Gastroesophageal sphincter (tissue), 3 donors: Measurements from ENCODE around the gene NSFL1C.

Experiments
- CTCF ChIP-seq, 4 experiments: fragments of 200-600 bp in 2 of 4; fragments of 450-650 bp in 2 of 4; sonication (generic) in 1 of 4; IDR thresholded peaks; one replicate each; pipeline ENCODE4 v1.5.1; 2017 to 2019; ENCODE audit warnings: antibody characterized with exemption in 4 of 4, mild to moderate bottlenecking in 2 of 4, moderate library complexity in 2 of 4
- EP300 ChIP-seq: sonication (generic); formaldehyde crosslinking; IDR thresholded peaks from one replicate; pipeline ENCODE4 v1.6.1; 2017; ENCODE audit warnings: antibody characterized with exemption, mild to moderate bottlenecking
- POLR2A ChIP-seq, 2 donors: fragments of 450-650 bp; IDR thresholded peaks; one replicate each; pipeline ENCODE4 v1.6.1; 2017; ENCODE audit warnings: antibody characterized with exemption in 2 of 2, mild to moderate bottlenecking in 2 of 2, moderate library complexity in 1 of 2
- POLR2AphosphoS5 ChIP-seq: sonication (generic); formaldehyde crosslinking; IDR thresholded peaks from one replicate; pipeline ENCODE4 v1.6.1; 2017; ENCODE audit warnings: antibody characterized with exemption

GRCh38 chr20:1442304-1442703 lies 24.3 kb downstream of the NSFL1C start:
- TF ChIP-seq CTCF (IDR thresholded peaks at IDR 0.05): no peak
- TF ChIP-seq POLR2AphosphoS5: no peak
- no peak for TF ChIP-seq POLR2A (IDR thresholded peaks at IDR 0.05)
- no peak for TF ChIP-seq EP300
